ENCODE results near the gene IKZF4.
"Not testable (repeated sequence)": the region's sequence is repeated elsewhere in the genome, so short reads cannot be mapped to it uniquely, and the experiment has no call there.

Gene IKZF4

GRCh38 chr12:56040963-56041551 lies 20.2 kb downstream of the IKZF4 start:
- DNase-seq: no peak

- DNase-seq: peak; percentile 100
Observed at GRCh38 chr12:56041552-56042429, 20.9 kb downstream of the IKZF4 start, which contains the start of gene RPS26. Gene RPS26 (plus strand): TSS chr12:56041918. CDS start chr12:56042167, 249 bp downstream.

GRCh38 chr12:56042430-56042813 lies 21.6 kb downstream of the IKZF4 start:
- not testable (repeated sequence) for DNase-seq

GRCh38 chr12:56042843-56043242 lies 22.0 kb downstream of the IKZF4 start:
- no peak for DNase-seq

GRCh38 chr12:56046027-56046780 lies 25.4 kb downstream of the IKZF4 start:
- no peak for DNase-seq

- no peak for DNase-seq
Observed at GRCh38 chr12:56053407-56053893, 32.6 kb downstream of the IKZF4 start.

- DNase-seq: peak; percentile 60
Observed at GRCh38 chr12:56059964-56060363, 39.1 kb downstream of the IKZF4 start.

- no peak for DNase-seq
Observed at GRCh38 chr12:56061982-56062381, 41.1 kb downstream of the IKZF4 start.

- peak; percentile 32 for DNase-seq
Observed at GRCh38 chr12:56062996-56063395, 42.2 kb downstream of the IKZF4 start.

GRCh38 chr12:56071648-56072047 lies 50.8 kb downstream of the IKZF4 start:
- peak; percentile 25 for DNase-seq

GRCh38 chr12:56074396-56074795 lies 53.6 kb downstream of the IKZF4 start:
- DNase-seq: no peak

- not testable (repeated sequence) for DNase-seq
Observed at GRCh38 chr12:56077966-56078365, 57.1 kb downstream of the IKZF4 start.

GRCh38 chr12:56078427-56078826 lies 57.6 kb downstream of the IKZF4 start:
- no peak for DNase-seq

GRCh38 chr12:56078931-56079722 lies 58.3 kb downstream of the IKZF4 start:
- DNase-seq: peak; percentile 55

- peak; percentile 72 for DNase-seq
Observed at GRCh38 chr12:56079723-56080555, 59.1 kb downstream of the IKZF4 start, which contains the start of gene ERBB3. Gene ERBB3 (plus strand): TSS chr12:56080165. CDS start chr12:56080301, 136 bp downstream.

- DNase-seq: no peak
Observed at GRCh38 chr12:56080556-56081138, 59.8 kb downstream of the IKZF4 start.

GRCh38 chr12:56081393-56082347 lies 60.8 kb downstream of the IKZF4 start:
- no peak for DNase-seq

- no peak for DNase-seq
Observed at GRCh38 chr12:56082382-56082781, 61.5 kb downstream of the IKZF4 start.

GRCh38 chr12:56082967-56083366 lies 62.1 kb downstream of the IKZF4 start:
- no peak for DNase-seq
